Tibial nerve (tissue), 4 donors: ENCODE measurements around the gene RNF123.
"Not testable (repeated sequence)": the region's sequence is repeated elsewhere in the genome, so short reads cannot be mapped to it uniquely, and the experiment has no call there.

Source experiments
- EP300 ChIP-seq, 2 donors: sonication (generic); formaldehyde crosslinking; IDR thresholded peaks; one replicate each; pipeline ENCODE4 v1.6.1; 2017; ENCODE audit warnings: antibody characterized with exemption in 2 of 2, mild to moderate bottlenecking in 1 of 2
- POLR2A ChIP-seq, 2 donors: fragments of 450-650 bp; IDR thresholded peaks; one replicate each; pipeline ENCODE4 v1.6.1; 2017; ENCODE audit warnings: antibody characterized with exemption in 2 of 2, mild to moderate bottlenecking in 2 of 2, moderate library complexity in 2 of 2
- TF ChIP-seq, protein P1 (sequence below), 5 experiments: fragments of 200-600 bp in 3 of 5; fragments of 450-650 bp in 2 of 5; sonication (generic) in 3 of 5; IDR thresholded peaks; one replicate each; pipeline ENCODE4 v1.5.1; 2016 to 2019; ENCODE audit warnings: antibody characterized with exemption in 5 of 5, mild to moderate bottlenecking in 3 of 5, moderate library complexity in 2 of 5

DNA sequence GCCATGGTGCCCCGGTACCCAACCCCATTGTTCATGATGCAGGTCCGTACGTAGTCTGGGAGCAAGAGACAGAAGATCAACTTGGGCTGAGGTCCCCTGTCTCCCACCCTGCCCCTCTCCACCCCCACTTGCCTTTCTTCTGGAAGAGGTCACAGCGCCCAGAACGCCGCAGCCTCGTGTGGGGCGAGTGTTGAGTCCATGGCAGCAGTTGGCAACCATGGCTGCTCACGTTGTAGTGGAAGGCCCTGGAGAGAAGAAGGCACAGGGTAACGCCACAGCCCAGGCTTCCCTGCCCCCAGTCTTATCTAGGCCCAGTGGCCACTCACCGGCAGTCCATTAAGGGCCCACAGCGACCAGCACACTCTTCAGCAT lies 1.9 kb upstream of the RNF123 start:
- TF ChIP-seq, protein P1, sequence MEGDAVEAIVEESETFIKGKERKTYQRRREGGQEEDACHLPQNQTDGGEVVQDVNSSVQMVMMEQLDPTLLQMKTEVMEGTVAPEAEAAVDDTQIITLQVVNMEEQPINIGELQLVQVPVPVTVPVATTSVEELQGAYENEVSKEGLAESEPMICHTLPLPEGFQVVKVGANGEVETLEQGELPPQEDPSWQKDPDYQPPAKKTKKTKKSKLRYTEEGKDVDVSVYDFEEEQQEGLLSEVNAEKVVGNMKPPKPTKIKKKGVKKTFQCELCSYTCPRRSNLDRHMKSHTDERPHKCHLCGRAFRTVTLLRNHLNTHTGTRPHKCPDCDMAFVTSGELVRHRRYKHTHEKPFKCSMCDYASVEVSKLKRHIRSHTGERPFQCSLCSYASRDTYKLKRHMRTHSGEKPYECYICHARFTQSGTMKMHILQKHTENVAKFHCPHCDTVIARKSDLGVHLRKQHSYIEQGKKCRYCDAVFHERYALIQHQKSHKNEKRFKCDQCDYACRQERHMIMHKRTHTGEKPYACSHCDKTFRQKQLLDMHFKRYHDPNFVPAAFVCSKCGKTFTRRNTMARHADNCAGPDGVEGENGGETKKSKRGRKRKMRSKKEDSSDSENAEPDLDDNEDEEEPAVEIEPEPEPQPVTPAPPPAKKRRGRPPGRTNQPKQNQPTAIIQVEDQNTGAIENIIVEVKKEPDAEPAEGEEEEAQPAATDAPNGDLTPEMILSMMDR (IDR thresholded peaks at IDR 0.05): not testable (repeated sequence)
- not testable (repeated sequence) for TF ChIP-seq POLR2A, EP300 (IDR thresholded peaks at IDR 0.05)
